SK-N-MC (cell line): ENCODE data around the gene OMA1.

Experiments
- DNase-seq: peaks from one replicate; pipeline ENCODE4 v3.0.0-alpha.2; 2011; ENCODE audit warnings: low read depth, low spot score
- H3K27ac ChIP-seq: fragments of 200-600 bp; sonication (generic); 2 replicates; pipeline ENCODE4 v1.5.1; 2016; ENCODE audit warnings: mixed run types
- H3K36me3 ChIP-seq: fragments of 200-600 bp; sonication (generic); 2 replicates; pipeline ENCODE4 v1.6.1; 2017; ENCODE audit warnings: antibody characterized with exemption, low read length, mixed read lengths; ENCODE audit not compliant: insufficient read depth
- H3K4me3 ChIP-seq: fragments of 200-600 bp; sonication (generic); 2 replicates; pipeline ENCODE4 v1.5.1; 2016
- H3K9ac ChIP-seq: fragments of 200-600 bp; sonication (generic); 2 replicates; pipeline ENCODE4 v1.8.0; 2017; ENCODE audit warnings: mixed run types, mixed read lengths; ENCODE audit not compliant: insufficient read length
- H3K9me3 ChIP-seq: fragments of 200-600 bp; sonication (generic); 2 replicates; pipeline ENCODE4 v1.6.1; 2017; ENCODE audit warnings: low read depth, mild to moderate bottlenecking, antibody characterized with exemption, low read length, moderate library complexity, mixed read lengths
- EZH2 ChIP-seq: fragments of 200-600 bp; sonication (generic); IDR thresholded peaks from one replicate; pipeline ENCODE4 v1.6.1; 2017; ENCODE audit warnings: antibody characterized with exemption
- FOXP2 ChIP-seq: optimal IDR thresholded peaks from 2 replicates; pipeline ENCODE3; 2011; ENCODE audit warnings: mild to moderate bottlenecking, moderate library complexity; ENCODE audit not compliant: insufficient read depth; ENCODE audit errors: extremely low read length, control extremely low read depth
- POLR2AphosphoS5 ChIP-seq: IDR thresholded peaks from 2 replicates; pipeline ENCODE4 v1.6.1; 2012; ENCODE audit warnings: mild to moderate bottlenecking, low read depth, low read length, borderline replicate concordance

OMA1 gene

DNA sequence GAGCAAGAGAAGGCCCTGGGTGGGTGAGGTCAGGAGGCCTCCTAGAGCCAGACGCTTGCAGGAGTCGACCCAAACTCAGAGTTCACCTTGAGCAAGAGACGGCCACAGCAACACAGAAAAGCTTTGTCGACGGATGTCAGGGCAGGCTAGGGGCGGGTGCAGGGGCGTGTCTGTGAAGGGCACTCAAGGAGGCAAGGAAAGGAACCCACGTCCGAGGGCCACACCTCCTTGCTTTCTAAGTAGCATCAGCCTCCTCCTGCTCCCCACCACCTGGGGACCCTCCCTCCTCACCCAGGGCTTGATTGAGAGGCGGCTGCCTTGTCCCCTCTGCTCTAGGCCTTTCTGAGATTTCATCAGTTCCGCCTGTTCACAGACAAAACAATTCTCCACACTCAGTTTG is 92.1 kb downstream of the OMA1 start:
- Histone ChIP-seq H3K27ac (no peak overlapping the region), H3K4me3 (no peak overlapping the region), H3K36me3 (no peaks in the 10 kb centered on the region), H3K9me3 (no peaks in the 10 kb centered on the region), H3K9ac (no peak overlapping the region)
- TF ChIP-seq POLR2AphosphoS5, result no peak
- no peak for TF ChIP-seq EZH2
- no peak for TF ChIP-seq FOXP2
- no peak for DNase-seq

DNA sequence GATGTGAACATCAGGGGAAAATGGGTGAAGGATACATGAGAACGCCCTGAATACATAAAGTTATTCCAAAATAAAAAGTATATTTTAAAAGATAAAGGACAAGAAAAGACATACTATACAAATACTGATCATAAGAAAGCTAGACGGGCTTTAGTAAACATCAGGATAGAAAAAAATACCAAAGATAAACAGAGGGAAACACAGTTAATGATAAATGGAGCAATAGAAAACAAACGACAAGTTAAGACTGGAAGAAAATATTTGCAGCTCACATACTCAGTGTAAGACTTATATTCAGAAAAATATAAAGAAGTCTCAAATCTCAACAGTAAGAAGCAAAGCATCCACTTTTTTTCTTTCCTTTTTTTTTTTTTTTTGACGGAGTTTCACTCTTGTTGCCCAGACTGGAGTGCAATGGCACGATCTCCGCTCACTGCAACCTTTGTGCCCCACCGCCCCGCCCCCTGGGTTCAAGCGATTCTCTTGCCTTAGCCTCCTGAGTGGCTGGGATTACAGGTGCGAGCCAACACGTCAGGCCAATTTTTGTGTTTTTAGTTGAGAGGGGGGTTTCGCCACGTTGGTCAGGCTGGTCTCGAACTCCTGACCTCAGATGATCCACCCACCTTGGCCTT is 94.8 kb downstream of the OMA1 start:
- DNase-seq, result no peak
- H3K9me3 ChIP-seq, result no peaks in the 10 kb centered on the region
- TF ChIP-seq FOXP2 (no peak), POLR2AphosphoS5 (no peak)
- H3K36me3 ChIP-seq, result no peaks in the 10 kb centered on the region
- H3K9ac ChIP-seq, result no peak overlapping the region
- no peak overlapping the region for H3K27ac ChIP-seq
- H3K4me3 ChIP-seq, result no peak overlapping the region

- H3K9me3 ChIP-seq, result no peaks in the 10 kb centered on the region
- no peak overlapping the region for H3K4me3 ChIP-seq
- no peak overlapping the region for H3K9ac ChIP-seq
- DNase-seq, result no peak
- H3K27ac ChIP-seq, result no peak overlapping the region
- TF ChIP-seq POLR2AphosphoS5, result no peak
- TF ChIP-seq EZH2, result no peak
- TF ChIP-seq FOXP2, result no peak
- no peaks in the 10 kb centered on the region for H3K36me3 ChIP-seq
These were observed 98.6 kb downstream of the OMA1 start for GRCh38 chr1:58447886-58448285.

DNA sequence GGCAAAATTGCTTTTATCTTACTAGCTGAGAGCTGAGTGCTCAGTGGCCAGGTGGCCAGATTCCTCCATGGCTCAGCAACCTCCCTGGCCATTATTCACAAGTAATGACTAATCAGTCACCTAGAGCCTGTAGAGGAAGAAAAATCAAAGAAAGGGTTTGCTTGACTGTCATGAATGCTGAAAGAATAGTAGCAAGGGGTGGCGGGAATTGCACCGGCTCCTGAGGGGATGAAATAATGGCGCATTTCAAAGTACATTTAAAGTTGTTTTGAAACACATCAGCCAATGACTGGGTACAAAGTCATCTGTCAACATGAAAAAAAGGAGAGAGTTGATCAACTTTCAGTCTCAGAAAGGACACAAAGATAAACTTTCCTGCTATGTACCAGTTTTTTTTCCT is 99.5 kb downstream of the OMA1 start:
- no peak overlapping the region for H3K4me3 ChIP-seq
- TF ChIP-seq FOXP2 (no peak), EZH2 (no peak), POLR2AphosphoS5 (no peak)
- DNase-seq, result no peak
- H3K27ac ChIP-seq, result no peak overlapping the region
- no peak overlapping the region for H3K9ac ChIP-seq
- H3K36me3 ChIP-seq, result no peaks in the 10 kb centered on the region
- H3K9me3 ChIP-seq, result no peaks in the 10 kb centered on the region

- Histone ChIP-seq H3K36me3 (no peaks in the 10 kb centered on the region), H3K4me3 (no peak overlapping the region), H3K9me3 (no peaks in the 10 kb centered on the region), H3K9ac (no peak overlapping the region), H3K27ac (no peak overlapping the region)
- TF ChIP-seq POLR2AphosphoS5, result no peak
- TF ChIP-seq EZH2, result no peak
- TF ChIP-seq FOXP2, result no peak
- DNase-seq, result no peak
These were observed 100.2 kb downstream of the OMA1 start for GRCh38 chr1:58446368-58446767.

DNA sequence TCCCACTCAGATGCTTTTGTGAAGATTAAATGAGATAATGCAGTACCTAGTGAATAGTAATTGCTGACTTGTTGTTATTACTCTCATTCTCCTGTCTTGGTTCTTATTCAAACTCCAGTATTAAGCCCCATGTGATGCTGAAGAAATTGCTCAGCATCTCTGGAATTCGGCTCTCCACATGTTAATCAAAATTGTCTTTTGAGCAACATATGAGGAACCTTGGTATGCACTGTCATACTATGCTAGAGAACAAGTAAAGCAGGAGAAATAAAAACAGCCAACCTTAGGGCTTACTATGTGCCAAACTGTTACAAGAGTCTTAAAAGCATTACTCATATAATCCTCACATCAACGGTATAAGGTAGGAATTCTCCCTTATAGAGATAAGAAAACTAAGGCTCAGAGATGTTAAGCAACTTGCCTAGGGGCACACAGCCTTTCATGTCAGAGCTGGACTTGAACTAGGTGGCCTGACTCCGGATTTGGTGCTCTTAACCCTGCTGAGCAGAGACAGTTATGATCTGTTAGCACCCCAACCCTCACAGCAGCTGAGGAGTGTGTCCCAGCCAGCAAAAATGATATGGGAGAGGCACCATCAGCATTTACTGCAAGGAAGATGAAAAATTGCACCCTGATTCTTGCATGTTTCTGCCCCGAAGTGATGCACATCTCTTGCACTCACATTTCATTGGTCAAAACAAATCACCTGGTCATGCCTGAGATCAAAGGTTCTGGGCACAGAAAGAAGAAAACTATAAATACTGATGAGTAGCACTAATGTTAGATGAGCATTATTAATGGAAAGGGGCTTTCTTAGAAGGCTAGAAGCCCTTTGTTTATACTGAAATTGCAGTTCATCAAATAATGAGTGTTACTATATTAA is 102.3 kb downstream of the OMA1 start:
- Histone ChIP-seq H3K9me3 (no peaks in the 10 kb centered on the region), H3K9ac (no peak overlapping the region), H3K4me3 (no peak overlapping the region), H3K36me3 (no peaks in the 10 kb centered on the region), H3K27ac (no peak overlapping the region)
- TF ChIP-seq EZH2 (no peak), POLR2AphosphoS5 (no peak), FOXP2 (no peak)
- DNase-seq, result no peak

- no peak overlapping the region for H3K9ac ChIP-seq
- H3K4me3 ChIP-seq, result peak overlapping the region; percentile 59
- H3K27ac ChIP-seq, result no peak overlapping the region
- no peaks in the 10 kb centered on the region for H3K36me3 ChIP-seq
- H3K9me3 ChIP-seq, result no peaks in the 10 kb centered on the region
- no peak for DNase-seq
- TF ChIP-seq POLR2AphosphoS5, result no peak; the same call in 1 of the 2 replicates
- no peak for TF ChIP-seq EZH2
- TF ChIP-seq FOXP2, result no peak
These were observed 104.4 kb downstream of the OMA1 start for GRCh38 chr1:58442114-58442513.

- peak; percentile 44 for DNase-seq
- TF ChIP-seq FOXP2 (peak; percentile 88), EZH2 (no peak), POLR2AphosphoS5 (peak; percentile 31; the same call in 1 of the 2 replicates)
- Histone ChIP-seq H3K9me3 (no peaks in the 10 kb centered on the region), H3K27ac (no peak overlapping the region), H3K4me3 (peak overlapping the region; percentile 59), H3K9ac (no peak overlapping the region), H3K36me3 (no peaks in the 10 kb centered on the region)
These were observed 104.8 kb downstream of the OMA1 start for GRCh38 chr1:58441699-58442098.

DNA sequence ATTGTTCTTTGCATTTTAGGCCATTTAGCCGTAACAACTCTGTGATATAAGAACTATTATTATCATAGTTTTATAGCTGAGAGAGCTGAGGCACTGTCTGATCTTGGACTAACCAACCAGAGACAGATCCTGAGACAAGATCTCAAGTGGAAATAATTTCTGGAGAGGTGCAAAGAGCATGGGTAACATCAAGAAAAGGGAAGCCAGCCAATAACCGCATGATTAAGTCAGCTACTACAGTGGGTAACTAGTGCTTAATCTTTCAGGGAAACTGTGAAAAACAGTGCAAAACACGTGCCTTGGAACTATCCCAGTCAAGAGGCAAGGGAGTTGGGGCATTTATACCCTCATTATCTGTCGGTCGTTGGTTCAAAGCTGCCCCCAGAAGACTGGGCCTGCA is 105.8 kb downstream of the OMA1 start:
- H3K4me3 ChIP-seq, result 0 out of 2 replicates have a peak overlapping the region, but pooled peaks have one; percentile 59
- H3K27ac ChIP-seq, result no peak overlapping the region
- no peak for DNase-seq
- H3K9ac ChIP-seq, result no peak overlapping the region
- TF ChIP-seq EZH2 (no peak), POLR2AphosphoS5 (no peak), FOXP2 (no peak)
- no peaks in the 10 kb centered on the region for H3K9me3 ChIP-seq
- H3K36me3 ChIP-seq, result no peaks in the 10 kb centered on the region
